NCI-H774 (cell line): ENCODE results near the gene TSPAN18.
A peak's percentile ranks its signal among the peaks of the same experiment; 100 is the strongest.

Source experiments
- DNase-seq: peaks from one replicate; lab custom pipeline; 2025; lab: John Stamatoyannopoulos, UW

Gene TSPAN18

DNA sequence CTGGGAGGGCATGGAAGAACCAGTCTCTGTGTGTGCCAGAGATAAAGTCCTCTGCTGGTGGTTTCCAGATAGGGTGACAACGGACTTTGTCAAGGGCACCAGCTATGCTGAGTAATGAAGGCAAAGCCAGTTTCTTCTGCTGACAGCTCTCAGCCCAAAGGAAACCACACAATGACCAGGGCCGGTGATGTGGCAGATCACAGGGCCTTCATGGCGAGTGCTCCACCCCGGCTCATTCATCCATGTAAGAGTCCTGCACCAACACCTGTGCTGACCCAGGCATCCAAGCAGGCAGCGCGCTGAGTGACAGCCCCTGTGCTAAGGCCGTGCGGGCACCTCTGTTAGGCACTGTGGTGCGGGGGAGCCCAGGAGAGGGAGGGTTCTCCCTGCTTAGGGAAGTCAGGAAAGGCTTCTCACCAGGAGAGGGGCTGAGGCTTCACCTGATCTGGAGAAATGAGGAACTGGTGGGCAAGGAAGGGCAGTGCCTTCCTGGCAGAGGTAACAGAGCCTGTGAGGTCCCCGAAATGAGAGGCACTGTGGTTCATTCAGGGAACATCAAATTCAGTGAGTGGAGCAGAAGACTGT is 190.1 kb downstream of the TSPAN18 start:
- DNase-seq, result no peak

DNA sequence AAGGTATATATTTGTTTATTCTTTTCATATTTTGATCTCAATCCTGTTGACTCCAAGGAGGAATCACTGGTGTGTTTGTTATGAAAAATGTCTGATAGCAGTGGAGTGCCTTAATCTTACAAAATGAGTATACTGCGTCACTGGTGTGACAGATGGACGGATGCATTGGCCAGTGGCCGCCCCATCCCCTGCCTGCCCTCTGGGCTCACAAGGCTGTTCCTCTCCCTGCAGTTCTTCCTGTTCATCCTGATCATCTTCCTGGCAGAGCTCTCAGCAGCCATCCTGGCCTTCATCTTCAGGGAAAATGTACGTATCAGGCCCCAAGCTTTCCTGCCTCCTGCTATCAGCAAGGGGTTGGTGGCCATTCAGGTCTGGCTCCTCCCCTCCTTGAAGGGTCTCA is 191.0 kb downstream of the TSPAN18 start:
- DNase-seq, result no peak

DNA sequence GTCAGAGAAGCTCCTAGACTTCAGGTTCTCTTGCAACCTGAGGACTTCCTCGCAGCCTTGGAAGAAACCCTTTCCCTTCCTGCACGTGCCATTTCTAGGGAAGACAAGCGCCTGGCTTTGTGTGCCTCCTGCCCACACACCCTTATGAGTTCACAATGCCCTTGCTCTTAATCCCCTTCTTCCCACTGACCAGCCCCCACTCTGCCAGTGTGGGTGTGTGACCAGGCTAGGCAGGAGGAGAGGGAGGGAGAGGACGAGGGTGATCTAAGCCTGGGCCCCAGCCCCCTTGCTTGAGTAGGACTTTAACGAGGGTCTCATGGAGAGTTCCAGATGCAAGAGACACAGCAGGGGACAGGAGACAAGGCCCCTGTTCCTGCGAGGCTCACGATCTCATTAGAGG is 193.7 kb downstream of the TSPAN18 start:
- no peak for DNase-seq

DNA sequence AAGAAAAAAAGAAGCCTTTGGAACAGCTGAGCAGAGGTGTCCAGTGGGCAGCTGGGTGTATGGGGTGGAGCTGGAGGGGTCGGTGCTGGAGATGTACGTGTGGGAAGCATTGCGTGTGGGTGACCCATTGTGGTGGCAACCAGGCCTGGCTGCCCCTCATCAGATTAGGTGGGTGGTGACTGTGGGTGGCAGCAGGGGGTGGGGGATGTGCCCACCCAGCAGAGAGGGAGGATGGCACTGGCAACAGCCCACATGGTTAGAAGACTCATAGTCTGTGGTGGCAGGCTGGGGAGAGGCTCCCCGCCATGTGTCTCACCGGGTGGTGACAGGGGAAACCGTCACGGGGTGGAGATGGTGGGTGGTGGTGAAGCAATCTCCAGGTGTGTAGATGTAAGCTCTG is 196.4 kb downstream of the TSPAN18 start:
- DNase-seq, result no peak

DNA sequence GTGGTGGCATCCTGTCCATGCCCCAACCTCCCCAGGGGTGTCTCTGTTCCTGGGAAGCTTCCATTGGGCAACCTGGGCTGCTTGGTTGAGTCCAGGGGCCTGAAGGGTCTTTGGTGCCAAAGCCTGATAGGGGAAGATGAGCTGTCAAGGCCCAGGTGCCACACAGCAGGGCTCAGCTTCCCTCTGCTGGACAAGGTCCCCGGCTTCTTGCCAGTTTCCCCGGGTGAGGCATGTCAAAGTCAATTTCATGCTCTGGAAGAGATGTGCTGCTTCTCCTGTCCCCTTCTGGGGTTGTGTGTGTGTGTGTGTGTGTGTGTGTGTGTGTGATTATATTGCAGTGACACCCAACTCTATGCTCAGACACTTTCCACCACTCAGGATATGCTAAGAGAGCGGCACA is 197.0 kb downstream of the TSPAN18 start:
- no peak for DNase-seq

DNA sequence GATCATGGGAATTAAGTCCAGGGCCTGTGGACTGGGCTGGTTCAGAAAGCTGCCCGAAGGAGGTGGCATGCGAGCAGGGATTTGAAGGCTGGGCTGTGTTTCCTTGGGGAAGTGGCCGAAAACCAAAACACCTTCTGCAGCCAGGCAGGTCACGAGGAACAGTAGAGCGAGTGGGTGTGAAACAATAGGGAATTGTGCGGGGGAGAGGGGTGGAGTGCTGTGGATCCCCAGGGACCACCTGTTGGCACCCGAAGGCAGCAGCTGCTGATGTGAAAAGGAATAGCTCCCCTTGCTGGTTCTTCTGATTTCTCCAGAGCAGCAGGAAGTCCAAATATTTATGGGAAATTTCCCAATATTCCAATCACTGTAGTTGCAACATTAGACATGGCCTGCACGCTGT is 199.3 kb downstream of the TSPAN18 start:
- no peak for DNase-seq

DNA sequence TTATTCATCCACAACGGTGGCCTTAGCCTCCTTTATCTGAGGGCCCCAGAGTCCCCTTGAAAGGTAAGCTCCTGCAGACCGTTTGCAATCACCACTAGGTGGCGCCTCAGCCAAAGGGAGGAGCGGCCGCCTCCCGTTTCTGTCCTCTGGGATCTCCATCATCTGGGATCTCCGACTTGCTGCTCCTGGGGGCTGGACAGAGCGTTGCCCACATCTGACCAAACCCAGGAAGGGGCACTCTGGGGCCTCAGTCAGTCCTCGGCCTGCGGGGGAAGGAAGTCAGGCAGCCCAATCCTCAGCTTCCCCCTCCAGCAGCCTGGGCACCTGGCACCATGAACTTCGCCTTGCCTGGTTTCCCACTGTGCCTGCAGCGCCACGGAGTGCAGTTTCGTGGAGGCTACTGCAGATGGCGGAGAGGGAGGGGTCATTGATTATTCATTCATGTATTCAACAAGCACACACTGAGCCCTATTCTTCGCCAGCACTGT is 200.5 kb downstream of the TSPAN18 start:
- DNase-seq, result peak; percentile 69

DNA sequence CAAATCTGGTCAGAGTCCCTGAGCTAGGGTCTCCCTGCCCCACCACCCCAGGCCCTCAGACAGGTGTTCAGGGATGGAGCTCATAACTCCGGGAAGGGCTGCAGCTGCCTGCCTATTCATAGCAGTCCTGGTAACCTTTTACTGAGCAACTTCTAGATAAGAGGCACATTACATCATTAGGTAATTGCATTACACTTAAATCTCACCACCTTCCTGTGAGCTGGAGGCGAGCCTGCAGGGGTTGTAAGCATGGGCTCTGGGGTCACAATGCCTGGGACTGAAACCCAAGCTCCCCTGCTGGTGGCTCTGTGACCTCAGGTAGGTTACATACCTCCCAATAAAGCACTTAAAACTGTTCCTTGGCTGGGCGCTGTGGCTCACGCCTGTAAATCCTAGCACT is 201.4 kb downstream of the TSPAN18 start:
- no peak for DNase-seq

DNA sequence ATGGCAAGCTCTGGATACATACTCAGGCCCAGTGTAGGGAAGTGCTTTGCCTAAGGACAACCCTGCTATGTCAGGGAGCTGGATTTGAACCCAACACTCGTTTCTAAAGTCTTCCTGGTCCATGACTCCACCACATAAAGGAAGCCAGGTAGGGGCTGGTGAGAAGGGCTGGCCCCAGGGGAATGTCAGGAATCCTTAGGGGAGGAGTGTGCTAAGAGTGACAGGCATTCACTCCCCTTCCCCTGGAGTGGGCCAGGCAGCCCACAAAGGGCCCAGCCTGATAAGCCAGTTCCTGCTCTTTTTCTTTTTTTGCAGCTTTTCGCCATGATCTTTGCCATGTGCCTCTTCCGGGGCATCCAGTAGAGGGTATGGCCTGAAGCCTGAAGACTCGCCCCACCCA is 202.1 kb downstream of the TSPAN18 start:
- DNase-seq, result no peak

DNA sequence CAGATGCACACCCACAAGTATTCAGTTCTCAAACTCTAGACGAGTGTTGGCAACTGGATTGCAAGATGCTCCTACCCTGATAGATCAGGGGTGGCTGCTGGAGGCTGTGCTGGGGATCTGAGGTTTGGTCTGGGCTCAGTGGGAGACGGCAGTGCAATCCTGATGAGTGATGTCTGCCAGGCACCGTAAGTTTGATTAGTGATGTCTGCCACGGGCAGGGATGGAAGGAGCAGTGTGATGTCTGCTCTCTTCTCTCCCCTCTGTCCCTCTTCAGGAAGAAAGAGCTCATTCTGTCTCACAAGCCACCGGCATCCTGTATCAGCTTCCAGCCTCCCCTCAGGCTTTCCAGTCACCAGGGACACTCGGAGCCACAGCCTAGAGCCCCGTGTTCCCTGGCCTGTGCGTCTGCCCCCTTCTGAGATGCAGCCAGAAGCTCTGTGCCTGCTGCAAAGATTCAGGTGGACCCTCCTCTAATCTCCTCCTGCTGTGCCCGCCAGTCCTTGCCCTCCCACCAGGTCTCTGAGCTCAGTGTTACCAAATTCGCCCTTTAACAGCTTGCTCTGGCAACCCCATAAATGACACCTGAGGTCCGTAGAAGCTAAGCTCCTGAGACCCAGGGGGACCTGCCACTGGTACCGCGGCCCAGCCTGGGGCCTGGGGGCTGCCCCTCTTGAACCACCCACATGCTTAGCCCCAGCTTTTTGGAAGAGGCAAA is 204.0 kb downstream of the TSPAN18 start:
- DNase-seq, result no peak

DNA sequence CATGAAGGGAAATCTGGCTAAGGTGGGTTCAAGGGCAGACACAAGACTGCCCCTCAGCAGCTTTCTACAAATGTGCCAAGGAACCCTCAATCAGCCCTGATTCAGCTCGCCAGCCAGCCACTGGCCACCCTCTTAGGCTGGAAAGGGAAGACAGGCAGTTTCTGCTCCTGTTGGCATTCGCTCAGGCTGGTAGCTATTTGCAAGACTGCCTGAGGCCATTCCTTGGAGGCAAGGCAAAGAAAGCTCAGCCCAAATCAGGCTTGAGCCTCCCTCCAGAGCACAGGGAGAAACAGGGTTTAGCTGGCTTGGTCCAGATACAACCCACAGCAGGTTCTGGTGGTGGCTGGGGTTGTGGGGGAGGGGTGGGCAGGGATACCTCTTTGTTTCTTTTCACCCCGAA is 204.7 kb downstream of the TSPAN18 start:
- no peak for DNase-seq

DNA sequence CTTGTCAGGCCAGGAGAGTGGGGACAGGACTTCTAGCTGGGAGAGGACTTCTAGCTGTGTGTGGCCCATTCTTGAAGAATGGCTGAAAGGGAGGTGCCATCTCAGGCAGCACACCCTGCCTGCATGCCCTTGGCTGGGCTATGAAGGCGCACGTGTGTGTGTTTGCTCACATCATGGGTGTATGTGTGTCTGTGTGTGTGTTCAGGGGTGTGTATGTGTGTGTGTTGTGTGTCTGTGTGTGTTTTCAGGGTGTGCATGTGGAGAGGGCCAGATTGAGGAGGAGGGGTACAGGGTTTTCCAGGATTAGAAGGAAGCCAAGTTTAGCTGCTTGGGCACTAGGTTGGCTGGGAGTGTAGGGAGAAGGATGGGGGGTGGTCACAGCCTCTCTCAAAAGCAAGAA is 207.3 kb downstream of the TSPAN18 start:
- no peak for DNase-seq

DNA sequence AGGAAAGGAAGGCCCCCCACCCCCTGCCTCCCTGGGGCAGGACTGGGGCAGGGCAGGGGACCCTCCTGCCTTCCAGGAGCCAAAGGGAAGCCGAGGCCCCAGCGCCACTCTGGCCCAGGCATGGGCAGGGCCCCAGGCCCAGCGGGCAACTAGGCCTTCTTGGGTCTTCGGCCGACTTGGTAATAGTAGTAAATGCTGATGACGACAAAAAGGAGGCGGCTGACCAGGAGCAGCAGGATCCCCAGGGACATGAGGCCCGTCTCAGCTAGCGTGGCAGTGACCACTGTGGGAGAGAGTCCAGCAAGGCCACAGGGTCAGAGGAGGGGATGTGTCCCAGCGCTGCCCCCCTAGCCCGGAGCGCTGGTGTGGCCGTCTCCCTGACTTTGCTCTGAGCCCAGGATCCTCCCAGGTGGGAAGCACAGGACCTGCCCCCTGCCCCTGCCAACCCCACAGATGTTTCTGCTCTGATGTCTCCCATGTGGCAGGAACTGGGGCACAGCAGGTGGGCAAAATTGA is 208.0 kb downstream of the TSPAN18 start:
- DNase-seq, result no peak

DNA sequence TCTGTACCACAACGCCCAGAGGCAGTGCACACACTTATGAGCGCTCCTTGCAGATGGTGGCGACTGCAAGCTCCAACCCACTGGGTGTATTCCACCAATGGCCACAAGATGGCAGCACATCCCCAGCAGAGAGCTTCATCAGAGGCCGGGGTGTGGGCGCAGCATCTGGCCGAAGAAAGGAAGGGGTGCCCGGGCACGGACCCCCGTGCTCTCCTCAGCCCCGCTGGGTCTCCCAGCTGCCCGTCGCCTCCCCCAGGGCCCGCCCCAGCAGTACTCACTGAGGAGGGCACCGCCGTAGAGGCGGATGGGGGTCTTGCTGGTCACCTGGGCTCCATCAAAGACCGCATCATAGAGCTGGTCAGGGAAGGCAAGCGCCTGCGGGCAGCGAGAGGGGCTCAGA is 209.8 kb downstream of the TSPAN18 start:
- DNase-seq, result peak; percentile 58

DNA sequence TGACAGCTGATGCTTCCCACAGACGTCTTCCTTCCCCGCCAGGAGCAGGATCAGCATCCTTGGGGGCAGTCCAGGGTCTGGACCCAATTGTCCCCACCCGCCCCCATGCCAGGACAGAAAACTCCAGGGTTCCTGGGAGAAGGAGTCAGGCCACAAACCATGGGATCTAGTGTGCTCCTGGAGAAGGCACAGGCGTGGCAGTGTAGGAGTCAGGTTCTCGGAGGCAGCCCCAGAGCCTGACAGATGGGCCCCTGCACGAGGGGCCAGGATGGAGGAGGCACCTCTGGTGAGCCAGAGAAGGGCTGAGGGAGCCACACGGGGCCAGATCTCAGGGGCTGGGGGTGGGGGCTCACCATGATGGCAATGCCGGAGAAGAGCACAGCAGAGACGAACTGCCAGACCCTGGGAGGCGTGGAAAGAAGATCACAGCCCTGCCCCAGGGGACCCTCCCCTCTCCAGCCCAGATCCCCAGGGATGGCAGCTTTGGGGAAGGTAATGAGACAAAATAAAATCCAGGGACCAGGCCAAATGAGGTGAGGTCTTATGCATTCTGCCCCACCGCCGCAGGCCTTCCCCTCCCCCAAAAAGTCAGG is 210.3 kb downstream of the TSPAN18 start:
- DNase-seq, result no peak

DNA sequence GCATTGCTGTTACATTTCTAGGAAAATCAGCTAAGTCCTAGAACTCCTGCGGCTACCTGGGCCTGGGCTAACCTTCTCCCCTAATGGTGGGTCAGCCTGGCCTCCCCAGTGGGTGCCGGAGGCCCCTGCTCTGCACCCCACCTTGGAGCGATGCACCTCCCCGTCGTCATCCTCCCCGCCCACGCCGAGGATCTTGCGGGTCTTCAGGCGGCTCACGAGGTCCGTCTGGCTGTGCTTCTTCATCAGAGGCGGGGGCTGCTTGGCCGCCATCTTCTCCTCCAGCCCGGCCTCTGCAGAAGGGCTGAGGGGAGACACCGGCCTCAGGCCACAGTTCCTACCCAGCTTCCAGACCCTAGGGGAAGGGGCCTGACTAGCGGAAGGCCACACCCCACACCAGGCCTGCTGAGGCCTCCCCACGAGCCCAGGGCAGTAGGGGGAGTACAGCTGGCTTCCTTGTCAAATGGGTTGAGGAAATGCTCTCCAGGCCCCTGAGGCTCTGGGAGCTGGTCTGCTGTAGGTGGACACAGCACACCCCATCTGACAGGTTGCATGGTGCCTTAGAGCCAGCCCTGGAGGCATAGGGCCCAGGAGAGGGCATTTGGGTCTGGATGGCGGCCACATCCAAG is 211.4 kb downstream of the TSPAN18 start:
- no peak for DNase-seq

DNA sequence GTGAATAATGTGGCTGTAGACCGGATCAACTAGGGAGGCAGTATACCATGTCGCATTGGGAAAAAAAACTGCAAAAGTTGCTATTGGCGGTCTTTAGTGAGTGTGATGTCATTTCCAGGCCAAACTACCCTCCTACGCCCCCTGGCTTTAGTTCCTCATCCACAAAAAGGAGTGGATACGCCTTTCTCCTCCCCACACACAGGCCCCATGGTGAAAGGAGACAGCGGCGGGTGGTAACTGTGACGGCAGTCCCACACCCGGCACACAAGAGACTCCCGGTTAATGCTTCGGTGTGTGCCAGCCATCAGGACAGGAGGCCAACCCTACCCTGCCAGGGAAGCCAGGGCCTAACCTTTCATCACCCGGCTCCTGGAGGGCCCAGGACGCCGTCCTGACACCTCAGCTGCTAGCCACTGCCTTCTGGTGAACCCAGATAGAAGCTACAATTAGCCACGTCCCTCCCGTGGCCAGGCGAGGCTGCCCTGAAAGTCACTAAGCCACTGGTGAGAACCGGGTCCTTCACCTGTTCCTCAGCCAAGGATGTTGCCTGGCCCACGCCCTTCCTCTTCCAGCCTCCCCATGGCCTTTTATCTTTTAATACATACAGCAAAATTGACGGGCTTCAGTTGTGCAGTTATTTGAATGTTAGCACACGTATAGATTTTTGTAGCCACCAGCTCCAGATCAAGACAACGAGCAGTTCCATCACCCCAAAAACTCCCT is 213.1 kb downstream of the TSPAN18 start:
- DNase-seq, result no peak

DNA sequence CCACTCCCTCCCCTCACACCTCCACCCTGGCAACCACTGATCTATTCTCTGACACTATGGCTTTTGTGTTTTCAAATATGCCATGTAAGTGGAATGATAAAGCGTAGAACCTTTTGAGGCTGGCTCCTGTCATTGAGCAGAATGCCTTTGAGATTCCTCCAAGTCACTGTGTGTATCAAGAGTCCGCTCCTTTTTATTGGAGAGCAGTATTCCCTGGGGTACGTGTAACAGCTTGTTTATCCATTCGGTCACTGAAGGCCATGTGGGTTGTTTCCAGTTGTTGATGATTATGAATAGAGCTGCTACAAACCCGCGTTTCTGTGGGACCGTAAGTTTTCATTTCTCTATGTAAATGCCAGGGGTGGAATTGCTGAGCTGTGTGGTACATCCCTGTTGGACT is 213.6 kb downstream of the TSPAN18 start:
- DNase-seq, result no peak

DNA sequence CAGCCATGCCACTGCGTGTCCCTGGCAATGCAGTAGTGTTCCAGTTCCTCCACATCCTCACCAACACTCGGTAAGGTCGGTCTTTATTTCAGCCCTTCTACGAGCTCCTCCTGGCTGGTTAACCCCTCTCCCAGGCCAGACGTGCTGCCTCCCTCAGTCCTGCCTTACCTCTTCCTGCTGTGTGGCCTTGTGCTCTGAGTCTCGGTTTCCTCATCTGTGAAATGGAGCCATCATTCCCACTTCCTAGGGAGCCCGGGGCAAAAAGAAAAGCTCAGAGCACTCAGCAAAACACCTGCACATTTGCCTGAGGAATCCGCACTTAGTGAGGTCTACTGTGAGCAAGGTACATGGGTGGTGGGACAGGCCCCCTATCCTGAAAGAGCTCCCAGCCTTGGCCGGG is 214.1 kb downstream of the TSPAN18 start:
- DNase-seq, result no peak

DNA sequence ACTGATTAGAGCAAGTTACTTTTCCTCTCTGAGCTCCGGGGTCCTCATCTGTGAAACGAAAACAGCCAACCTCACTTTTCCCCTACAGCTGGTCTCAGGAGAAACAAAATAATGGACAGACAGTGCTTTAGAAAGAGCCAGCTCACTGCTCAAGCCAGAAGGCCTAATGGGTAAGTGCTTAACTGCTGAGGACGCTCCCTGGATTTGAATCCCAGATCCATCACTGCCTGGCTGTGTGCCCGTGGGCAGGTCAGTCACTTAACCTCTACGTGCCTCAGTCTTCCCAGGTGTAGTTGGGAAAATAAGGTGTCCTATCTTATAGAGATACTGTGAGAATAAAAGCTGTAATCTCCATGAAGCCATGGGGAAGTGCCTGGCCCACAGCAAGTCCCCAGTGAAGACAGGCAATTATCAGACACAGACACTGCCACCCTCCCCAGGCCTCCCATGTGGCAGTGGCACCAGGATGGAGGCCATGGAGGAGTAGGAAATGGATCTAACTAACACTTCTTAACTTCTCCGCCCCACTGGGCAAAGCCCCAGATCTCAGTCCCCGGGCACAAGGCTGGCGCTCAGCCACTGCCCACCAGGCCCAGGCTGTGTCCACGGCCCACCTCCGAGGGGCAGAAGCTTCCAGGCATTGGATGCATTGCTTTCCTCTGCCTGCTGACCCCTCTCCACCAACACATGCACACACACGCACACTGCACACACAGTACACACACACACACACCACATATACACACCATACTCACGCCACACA is 214.7 kb downstream of the TSPAN18 start:
- no peak for DNase-seq
